Neural cell (in vitro differentiated cells): Measurements from ENCODE around the gene GALK1.

Experiments
- EP300 ChIP-seq: fragments of 450-650 bp; conservative IDR thresholded peaks from 2 replicates; pipeline ENCODE4 v1.6.1; 2014; ENCODE audit warnings: antibody characterized with exemption, mild to moderate bottlenecking, moderate library complexity; ENCODE audit not compliant: poor library complexity, severe bottlenecking
- POLR2AphosphoS5 ChIP-seq: IDR thresholded peaks from 2 replicates; pipeline ENCODE4 v1.6.1; 2012
- RAD21 ChIP-seq: fragments of 450-650 bp; conservative IDR thresholded peaks from 2 replicates; pipeline ENCODE4 v1.6.1; 2014; ENCODE audit warnings: antibody characterized with exemption, mild to moderate bottlenecking, moderate library complexity
- TF ChIP-seq, protein P1 (sequence below): fragments of 450-650 bp; IDR thresholded peaks from 2 replicates; pipeline ENCODE4 v1.5.1; 2014; ENCODE audit warnings: antibody characterized with exemption, mild to moderate bottlenecking, moderate library complexity; ENCODE audit not compliant: poor library complexity, severe bottlenecking

DNA sequence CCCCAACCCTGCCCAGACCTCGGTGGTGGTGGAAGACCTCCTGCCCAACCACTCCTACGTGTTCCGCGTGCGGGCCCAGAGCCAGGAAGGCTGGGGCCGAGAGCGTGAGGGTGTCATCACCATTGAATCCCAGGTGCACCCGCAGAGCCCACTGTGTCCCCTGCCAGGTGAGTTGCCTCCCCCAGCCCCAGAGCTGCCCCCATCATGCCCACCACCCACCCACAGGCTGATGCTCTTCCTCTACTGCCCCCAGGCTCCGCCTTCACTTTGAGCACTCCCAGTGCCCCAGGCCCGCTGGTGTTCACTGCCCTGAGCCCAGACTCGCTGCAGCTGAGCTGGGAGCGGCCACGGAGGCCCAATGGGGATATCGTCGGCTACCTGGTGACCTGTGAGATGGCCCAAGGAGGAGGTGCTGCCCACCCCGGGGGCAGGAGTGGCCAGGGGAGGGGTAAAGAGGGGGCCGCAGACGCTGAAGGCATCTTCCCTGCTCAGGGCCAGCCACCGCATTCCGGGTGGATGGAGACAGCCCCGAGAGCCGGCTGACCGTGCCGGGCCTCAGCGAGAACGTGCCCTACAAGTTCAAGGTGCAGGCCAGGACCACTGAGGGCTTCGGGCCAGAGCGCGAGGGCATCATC, 8.4 kb downstream of the GALK1 start:
- TF ChIP-seq, protein P1, sequence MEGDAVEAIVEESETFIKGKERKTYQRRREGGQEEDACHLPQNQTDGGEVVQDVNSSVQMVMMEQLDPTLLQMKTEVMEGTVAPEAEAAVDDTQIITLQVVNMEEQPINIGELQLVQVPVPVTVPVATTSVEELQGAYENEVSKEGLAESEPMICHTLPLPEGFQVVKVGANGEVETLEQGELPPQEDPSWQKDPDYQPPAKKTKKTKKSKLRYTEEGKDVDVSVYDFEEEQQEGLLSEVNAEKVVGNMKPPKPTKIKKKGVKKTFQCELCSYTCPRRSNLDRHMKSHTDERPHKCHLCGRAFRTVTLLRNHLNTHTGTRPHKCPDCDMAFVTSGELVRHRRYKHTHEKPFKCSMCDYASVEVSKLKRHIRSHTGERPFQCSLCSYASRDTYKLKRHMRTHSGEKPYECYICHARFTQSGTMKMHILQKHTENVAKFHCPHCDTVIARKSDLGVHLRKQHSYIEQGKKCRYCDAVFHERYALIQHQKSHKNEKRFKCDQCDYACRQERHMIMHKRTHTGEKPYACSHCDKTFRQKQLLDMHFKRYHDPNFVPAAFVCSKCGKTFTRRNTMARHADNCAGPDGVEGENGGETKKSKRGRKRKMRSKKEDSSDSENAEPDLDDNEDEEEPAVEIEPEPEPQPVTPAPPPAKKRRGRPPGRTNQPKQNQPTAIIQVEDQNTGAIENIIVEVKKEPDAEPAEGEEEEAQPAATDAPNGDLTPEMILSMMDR, result no peak
- TF ChIP-seq POLR2AphosphoS5 (no peak), RAD21 (no peak), EP300 (no peak)
